Measurements from ENCODE around the gene HEATR5B.

- TF ChIP-seq CTCF (IDR thresholded peaks at IDR 0.05) (no peak), POLR2A (IDR thresholded peaks at IDR 0.05) (no peak), EP300 (IDR thresholded peaks at IDR 0.05) (no peak)
Observed at GRCh38 chr2:36976065-36976464, 108.1 kb downstream of the HEATR5B start.
